ENCODE results near the gene AGBL3.

GRCh38 chr7:135079068-135079467 is 92.8 kb downstream of the AGBL3 start:
- TF ChIP-seq POLR2AphosphoS5 (IDR thresholded peaks at IDR 0.05; ENCODE audit: borderline replicate concordance, low read depth, low read length) (no peak), EZH2 (IDR thresholded peaks at IDR 0.05) (no peak)

Data from SK-N-MC (cell line).